PFSK-1 (cell line): Measurements from ENCODE around the gene SHTN1.

Source experiments
- FOXP2 ChIP-seq: optimal IDR thresholded peaks from 2 replicates; pipeline ENCODE3; 2011; ENCODE audit warnings: borderline replicate concordance, control low read depth, inconsistent platforms; ENCODE audit not compliant: insufficient read depth; ENCODE audit errors: extremely low read length, extremely low read depth
- POLR2AphosphoS5 ChIP-seq: IDR thresholded peaks from 2 replicates; pipeline ENCODE4 v1.6.1; 2012; ENCODE audit warnings: low read depth, mild to moderate bottlenecking, control low read depth, low read length, moderate library complexity
- REST ChIP-seq, 2 experiments: IDR thresholded peaks; 2 replicates each; pipeline versions ENCODE4 v1.6.1 to v1.8.0; 2011 to 2012; ENCODE audit warnings: low read depth in 2 of 2, low read length in 2 of 2, control low read depth in 1 of 2, inconsistent platforms in 1 of 2, mild to moderate bottlenecking in 1 of 2, moderate library complexity in 1 of 2; ENCODE audit not compliant: insufficient read depth in 1 of 2
- SIN3A ChIP-seq: IDR thresholded peaks from 2 replicates; pipeline ENCODE4 v1.6.1; 2012; ENCODE audit warnings: mild to moderate bottlenecking, low read length, moderate library complexity, borderline replicate concordance; ENCODE audit not compliant: insufficient read depth
- TAF1 ChIP-seq: IDR thresholded peaks from 2 replicates; pipeline ENCODE4 v1.6.1; 2012; ENCODE audit warnings: low read length, control low read depth, borderline replicate concordance; ENCODE audit not compliant: insufficient read depth

SHTN1 gene

GRCh38 chr10:116984202-116984990 is 20.6 kb downstream of the SHTN1 start:
- TF ChIP-seq REST (IDR thresholded peaks at IDR 0.05; ENCODE audit: insufficient read depth in 1 of 2, low read depth in 2 of 2, low read length in 2 of 2) (no peak), POLR2AphosphoS5 (no peak), SIN3A (no peak), TAF1 (no peak), FOXP2 (no peak)

GRCh38 chr10:116980041-116980440 is 24.9 kb downstream of the SHTN1 start:
- no peak for TF ChIP-seq POLR2AphosphoS5
- TF ChIP-seq FOXP2, result no peak
- no peak for TF ChIP-seq SIN3A
- no peak for TF ChIP-seq REST (IDR thresholded peaks at IDR 0.05; ENCODE audit: insufficient read depth in 1 of 2, low read depth in 2 of 2, low read length in 2 of 2)
- no peak for TF ChIP-seq TAF1

GRCh38 chr10:116978901-116979300 is 26.1 kb downstream of the SHTN1 start:
- TF ChIP-seq TAF1, result no peak

- no peak for TF ChIP-seq REST (IDR thresholded peaks at IDR 0.05; ENCODE audit: insufficient read depth in 1 of 2, low read depth in 2 of 2, low read length in 2 of 2)
- TF ChIP-seq POLR2AphosphoS5, result no peak
- TF ChIP-seq TAF1, result no peak
- TF ChIP-seq FOXP2, result no peak
- TF ChIP-seq SIN3A, result no peak
These were observed 30.5 kb downstream of the SHTN1 start for GRCh38 chr10:116974456-116975005.

- no peak for TF ChIP-seq SIN3A
- TF ChIP-seq TAF1, result no peak
- no peak for TF ChIP-seq POLR2AphosphoS5
- no peak for TF ChIP-seq REST (IDR thresholded peaks at IDR 0.05; ENCODE audit: insufficient read depth in 1 of 2, low read depth in 2 of 2, low read length in 2 of 2)
- TF ChIP-seq FOXP2, result no peak
These were observed 31.0 kb downstream of the SHTN1 start for GRCh38 chr10:116973946-116974455.
